HG03520 (cell line): ENCODE data around the gene SLC6A13.
"Not testable (repeated sequence)": the region's sequence is repeated elsewhere in the genome, so short reads cannot be mapped to it uniquely, and the experiment has no call there.

ENCODE experiments used
- ATAC-seq: cut with Tn5 transposase; IDR thresholded peaks from one replicate; pipeline ENCODE4 v1.9.1; 2021; ENCODE audit warnings: mild to moderate bottlenecking, moderate library complexity; ENCODE audit not compliant: unreplicated experiment

Gene SLC6A13

GRCh38 chr12:202081-202731 lies 60.4 kb downstream of the SLC6A13 start:
- ATAC-seq: no peak

DNA sequence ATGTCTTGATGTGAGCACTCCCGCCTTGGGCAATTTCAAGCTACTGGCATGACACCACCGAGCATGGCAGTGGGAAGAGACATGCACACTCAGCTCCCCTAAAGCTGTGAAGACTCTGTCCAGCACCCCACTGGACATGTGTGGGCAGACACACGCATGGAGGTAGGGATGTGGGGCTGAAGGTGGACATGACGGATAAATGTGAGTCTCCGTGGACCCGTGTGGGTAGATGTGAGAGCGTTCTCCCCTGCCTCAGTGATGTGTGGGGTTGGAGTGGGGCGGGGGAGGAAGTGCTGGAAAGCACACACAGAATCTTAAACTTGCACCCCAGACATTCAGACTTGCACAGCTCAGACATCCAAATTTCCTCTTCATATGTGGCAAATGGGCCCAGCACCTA lies 61.3 kb downstream of the SLC6A13 start:
- no peak for ATAC-seq

DNA sequence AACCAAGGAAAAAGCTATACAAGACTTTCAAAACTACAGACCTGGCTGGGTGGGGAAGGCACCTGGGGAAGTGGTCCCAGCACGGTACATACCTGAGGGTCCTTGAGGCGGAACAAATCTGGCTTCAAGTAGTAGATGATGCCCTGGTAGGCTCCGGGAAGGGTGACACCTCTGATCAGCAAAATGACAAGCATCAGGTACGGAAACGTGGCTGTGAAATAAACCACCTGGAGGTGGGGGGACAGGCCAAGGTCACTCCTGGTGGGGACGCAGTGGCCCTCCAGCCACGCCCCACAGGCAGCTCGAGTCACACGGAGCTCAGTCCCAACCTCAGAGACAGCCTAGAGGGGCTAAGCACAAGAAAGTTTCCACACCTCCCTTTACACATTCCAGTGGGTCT lies 63.9 kb downstream of the SLC6A13 start:
- no peak for ATAC-seq

GRCh38 chr12:197911-198695 lies 64.5 kb downstream of the SLC6A13 start:
- ATAC-seq: no peak

DNA sequence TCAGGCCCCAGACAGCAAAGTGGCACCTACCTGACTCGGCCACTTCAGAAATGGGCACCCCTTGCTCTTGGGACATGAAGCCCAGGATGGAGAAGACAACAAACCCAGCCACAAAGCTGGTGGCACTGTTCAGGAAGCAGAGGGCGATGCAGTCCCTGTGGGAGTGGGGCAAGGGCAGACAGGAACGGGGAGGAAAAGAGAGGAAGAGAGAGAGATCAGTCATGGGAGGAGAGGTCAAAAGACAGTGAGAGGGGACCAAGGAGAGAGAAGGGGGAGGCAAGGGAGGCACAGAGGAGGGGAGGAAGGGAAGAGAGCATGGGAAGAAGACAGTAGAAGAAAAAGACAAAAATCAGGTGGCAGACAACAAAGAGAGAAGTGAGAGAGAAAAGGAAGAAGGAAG lies 65.3 kb downstream of the SLC6A13 start:
- no peak for ATAC-seq

GRCh38 chr12:196436-196835 lies 66.2 kb downstream of the SLC6A13 start:
- no peak for ATAC-seq

- no peak for ATAC-seq
Measured at GRCh38 chr12:195951-196350, 66.7 kb downstream of the SLC6A13 start.

- ATAC-seq: no peak
Measured at GRCh38 chr12:195156-195555, 67.5 kb downstream of the SLC6A13 start.

DNA sequence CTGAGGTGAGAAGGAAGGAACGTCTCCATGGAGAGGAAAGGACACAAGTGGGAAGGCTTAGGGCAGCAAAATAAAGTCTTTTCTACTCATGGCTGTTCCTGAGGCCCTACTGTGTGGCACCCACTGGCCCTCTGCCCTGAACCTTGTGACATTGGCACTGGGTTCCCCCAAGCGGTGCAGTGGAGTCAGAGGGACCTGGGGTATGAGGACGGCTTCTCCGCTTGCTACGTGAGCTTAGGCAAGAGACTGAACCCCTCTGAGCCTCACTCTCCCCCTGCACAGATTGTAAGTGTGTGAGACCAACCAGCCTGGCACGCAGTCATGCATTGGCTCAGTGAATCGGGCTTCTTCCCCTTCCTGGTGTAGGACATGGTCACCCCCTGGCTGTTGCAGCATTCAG lies 68.4 kb downstream of the SLC6A13 start:
- ATAC-seq: no peak

DNA sequence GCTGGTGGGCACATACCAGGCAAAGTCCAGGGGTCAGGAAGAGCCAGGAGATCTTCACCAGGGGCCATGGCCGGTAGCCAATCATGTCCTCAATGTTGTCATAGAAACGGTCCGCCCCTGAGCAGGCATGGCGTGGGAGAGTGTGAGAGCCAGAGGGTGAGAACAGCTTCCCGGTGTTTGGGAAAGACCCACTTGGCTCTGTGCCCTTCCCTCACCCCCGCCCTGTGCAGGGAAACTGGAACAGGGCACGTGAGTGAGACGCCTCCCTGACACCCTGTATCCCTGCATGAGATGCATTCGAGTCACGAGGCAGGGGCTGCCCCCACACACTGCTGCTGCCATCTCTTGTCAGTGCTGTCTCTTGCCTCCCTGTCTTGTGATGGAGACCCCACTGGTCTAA lies 69.4 kb downstream of the SLC6A13 start:
- no peak for ATAC-seq

DNA sequence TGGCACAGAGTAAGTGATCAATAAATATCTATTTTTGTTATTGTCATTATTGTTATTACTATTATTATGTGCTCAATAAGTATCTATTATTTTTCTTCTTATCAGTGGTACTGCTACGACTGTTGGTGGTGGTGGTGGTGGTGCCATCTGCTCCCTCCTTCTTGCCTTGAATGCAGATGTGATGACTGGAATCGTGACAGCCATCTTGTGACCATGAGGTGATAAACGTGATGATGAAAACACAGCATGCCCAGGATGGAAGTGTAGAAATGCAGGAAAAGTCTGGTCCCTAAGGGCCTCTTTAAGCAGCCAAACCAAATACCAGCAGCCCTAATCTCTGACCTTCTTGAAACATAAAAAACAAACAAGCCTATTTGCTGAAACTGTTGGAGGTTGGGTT lies 71.1 kb downstream of the SLC6A13 start:
- no peak for ATAC-seq

GRCh38 chr12:190881-191280 lies 71.8 kb downstream of the SLC6A13 start:
- ATAC-seq: no peak

GRCh38 chr12:189622-189962 lies 73.0 kb downstream of the SLC6A13 start:
- ATAC-seq: no peak

DNA sequence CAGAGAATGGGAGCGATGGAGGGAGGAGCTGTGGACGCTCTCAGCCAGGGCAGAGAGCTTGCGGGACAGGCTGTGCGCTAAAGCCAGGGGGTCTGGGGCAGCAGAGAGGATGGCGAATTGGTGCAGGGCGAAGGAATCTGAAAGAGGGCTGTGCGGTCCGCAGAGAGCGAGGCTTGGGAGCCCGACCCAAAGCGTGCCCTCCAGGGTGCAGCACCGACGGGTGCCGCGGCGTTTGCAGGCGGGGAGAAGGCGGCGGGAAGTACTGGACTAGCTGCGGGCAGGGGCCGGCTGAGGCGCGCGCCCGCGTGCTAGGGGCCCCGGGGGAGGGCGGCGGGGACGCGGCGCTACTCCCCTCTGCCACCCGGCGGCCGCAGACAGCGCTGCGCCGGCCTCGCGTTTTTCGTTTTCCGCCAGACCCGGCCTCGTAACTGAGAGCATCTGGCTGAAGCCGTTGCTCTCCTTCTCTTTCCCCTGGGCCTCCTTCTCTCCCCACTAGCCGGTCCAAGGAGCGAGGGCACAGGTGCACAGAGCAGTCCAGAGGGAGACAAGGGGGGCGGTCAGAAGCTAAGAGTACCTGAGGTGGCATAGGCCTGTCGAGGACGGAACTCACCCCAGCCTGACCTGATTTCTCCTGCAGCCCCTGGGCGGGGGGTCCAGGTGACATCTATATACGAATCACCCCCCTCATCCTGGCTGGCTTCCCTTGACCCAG lies 73.6 kb downstream of the SLC6A13 start:
- no peak for ATAC-seq

DNA sequence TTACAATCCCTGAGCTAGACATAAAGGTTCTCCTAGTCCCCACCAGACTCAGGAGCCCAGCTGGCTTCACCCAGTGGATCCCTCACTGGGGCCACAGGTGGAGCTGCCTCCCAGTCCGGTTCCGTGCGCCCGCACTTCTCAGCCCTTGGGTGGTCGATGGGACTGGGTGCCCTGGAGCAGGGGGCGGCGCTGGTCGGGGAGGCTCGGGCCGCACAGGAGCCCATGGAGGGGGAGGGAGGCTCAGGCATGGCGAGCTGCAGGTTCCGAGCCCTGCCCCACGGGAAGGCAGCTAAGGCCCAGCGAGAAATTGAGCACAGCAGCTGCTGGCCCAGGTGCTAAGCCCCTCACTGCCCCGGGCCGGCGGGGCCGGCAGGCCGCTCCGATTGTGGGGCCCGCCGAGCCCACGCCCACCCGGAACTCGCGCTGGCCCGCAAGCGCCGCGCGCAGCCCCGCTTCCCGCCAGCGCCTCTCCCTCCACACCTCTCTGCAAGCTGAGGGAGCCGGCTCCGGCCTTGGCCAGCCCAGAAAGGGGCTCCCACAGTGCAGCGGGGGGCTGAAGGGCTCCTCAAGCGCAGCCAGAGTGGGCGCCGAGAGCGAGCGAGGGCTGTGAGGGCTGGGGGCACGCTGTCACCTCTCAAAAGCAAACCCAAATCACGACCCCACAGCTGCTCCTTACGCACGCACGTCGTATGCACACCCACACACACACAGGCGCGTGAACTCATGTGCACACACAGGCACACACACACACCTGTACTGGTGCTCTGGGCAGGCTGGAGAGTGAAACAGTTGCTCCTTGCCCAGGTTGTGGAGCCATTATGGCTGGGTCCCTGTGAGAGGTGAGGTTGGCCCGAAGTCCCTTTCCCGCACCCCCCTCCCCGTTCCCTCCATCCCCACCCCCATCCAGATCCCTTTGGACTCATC lies 74.4 kb downstream of the SLC6A13 start:
- not testable (repeated sequence) for ATAC-seq

DNA sequence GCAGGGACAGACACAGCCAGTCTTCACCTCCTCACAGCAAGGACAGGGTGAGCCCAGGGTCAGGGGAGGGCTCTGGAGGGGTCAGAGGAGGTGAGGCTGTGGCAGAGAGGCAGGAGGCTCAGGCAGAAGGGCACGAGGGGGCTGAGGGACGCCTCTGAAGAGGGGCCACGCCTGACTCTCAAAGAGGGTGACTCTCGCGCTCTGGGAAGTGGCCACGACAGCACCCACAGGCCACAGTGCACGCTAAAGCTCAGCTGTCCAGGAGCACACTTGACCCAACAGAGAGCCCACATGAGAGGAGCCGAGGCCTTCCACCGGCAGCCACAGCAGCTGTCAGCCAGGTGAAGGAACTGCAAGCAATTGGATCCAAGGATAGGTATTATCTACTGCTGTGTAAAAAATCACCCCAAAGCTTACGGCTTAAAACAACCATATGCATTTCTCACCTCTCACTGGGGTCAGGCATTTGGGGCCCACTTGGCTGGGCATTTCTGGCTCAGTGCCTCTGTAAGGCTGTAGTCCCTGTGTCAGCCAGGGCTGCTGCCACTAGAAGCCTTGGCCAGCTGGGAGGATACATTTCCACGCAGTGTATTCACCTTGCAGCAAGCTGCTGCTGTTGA lies 76.5 kb downstream of the SLC6A13 start:
- ATAC-seq: no peak

- ATAC-seq: no peak
Measured at GRCh38 chr12:185576-185955, 77.1 kb downstream of the SLC6A13 start.

DNA sequence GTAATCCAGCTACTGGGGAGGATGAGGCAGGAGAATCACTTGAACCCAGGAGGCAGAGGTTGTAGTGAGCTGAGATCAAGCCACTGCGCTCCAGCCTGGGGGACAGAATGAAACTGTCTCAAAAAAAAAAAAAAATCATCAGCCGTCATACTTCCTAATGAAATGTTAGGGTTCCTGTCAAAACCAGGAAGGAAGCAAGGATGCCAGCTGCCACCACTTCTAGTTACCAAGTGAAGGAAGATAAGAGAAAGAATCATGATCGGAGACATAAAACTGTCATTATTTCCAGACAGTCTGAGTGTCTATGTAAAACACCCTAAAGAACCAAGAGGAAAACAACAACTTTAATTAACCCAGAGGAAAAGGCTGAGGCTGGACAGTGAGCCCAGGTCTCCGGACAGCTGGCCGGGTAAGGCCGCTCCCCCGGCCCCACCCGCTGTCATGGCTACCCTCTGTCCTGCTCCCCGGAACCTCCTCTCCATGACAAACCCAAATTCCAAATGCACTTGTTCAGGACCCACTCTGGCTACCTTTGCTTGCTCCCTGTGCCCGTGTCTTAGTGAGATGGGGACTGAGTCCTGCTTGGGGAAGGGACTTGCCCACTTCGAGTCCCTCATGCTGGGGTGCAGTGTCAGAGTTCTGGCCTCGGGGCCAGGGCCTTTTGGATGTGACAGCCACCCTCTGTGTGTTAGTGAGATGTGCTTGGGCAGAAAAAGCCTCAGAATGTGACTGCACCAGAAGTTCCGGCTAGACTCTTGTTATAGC lies 77.6 kb downstream of the SLC6A13 start:
- ATAC-seq: no peak

DNA sequence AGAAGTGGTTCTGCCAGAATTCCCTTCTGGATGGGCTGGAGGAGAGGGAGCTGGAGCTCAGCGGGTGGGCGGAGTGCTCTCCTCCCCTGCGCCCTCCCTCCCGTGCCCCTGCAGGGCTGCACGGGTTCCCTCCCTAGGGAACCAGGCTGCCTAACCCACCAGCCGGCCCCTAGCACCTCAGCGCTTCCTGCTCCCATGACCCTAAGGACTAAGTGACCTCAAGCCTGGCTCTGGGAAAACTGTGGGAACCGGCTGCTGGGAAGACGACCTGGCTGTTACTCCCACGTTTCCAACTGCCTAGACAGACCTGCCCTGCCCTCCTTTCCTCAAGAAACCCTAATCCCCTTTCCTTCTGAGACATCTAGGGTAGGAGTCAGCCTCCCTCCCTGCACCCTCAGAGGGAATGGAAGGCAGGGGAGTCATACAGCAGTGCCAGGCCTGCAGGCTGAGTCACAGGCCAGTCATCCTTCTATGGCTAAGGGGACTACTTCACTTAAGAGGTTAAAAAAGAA lies 80.2 kb downstream of the SLC6A13 start:
- no peak for ATAC-seq

DNA sequence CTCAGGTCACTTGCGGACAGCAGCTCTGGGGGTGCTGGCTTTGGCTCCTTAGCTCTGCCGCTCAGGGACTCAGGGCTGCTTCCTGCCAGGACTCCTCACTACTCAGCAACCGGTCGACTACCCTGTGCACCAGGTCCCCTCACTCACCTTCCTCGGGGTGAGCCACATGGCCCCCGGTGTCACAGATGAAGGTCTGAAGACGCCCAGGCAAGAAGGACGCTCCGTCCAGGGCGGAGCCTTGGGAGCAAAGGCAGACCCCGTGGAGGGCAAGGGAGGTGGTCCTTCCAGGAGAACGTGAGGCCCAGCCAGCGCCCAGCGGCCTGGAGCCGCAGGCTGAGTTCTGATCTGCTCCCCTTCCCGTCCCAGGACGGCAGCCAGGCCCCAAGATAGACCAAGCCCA lies 80.7 kb downstream of the SLC6A13 start:
- no peak for ATAC-seq
